HG03457 (cell line): Measurements from ENCODE around the gene WSCD2.

ENCODE experiments used
- ATAC-seq: cut with Tn5 transposase; IDR thresholded peaks from one replicate; pipeline ENCODE4 v1.9.1; 2021; ENCODE audit warnings: moderate number of reproducible peaks; ENCODE audit not compliant: unreplicated experiment

WSCD2 gene

GRCh38 chr12:108156717-108157116, 27.6 kb downstream of the WSCD2 start:
- no peak for ATAC-seq

- no peak for ATAC-seq
Measured at GRCh38 chr12:108157870-108158459, 28.9 kb downstream of the WSCD2 start.

GRCh38 chr12:108162207-108162606, 33.1 kb downstream of the WSCD2 start:
- no peak for ATAC-seq

- ATAC-seq, result no peak
Measured at GRCh38 chr12:108166505-108166904, 37.4 kb downstream of the WSCD2 start.

GRCh38 chr12:108167974-108168373, 38.9 kb downstream of the WSCD2 start:
- no peak for ATAC-seq

GRCh38 chr12:108169708-108170107, 40.6 kb downstream of the WSCD2 start:
- ATAC-seq, result no peak

GRCh38 chr12:108170164-108170563, 41.1 kb downstream of the WSCD2 start:
- ATAC-seq, result no peak

- no peak for ATAC-seq
Measured at GRCh38 chr12:108172033-108172432, 42.9 kb downstream of the WSCD2 start.

GRCh38 chr12:108173160-108173559, 44.1 kb downstream of the WSCD2 start:
- ATAC-seq, result no peak

- ATAC-seq, result no peak
Measured at GRCh38 chr12:108173892-108174291, 44.8 kb downstream of the WSCD2 start.

GRCh38 chr12:108174641-108175040, 45.6 kb downstream of the WSCD2 start:
- ATAC-seq, result no peak

GRCh38 chr12:108175310-108175709, 46.2 kb downstream of the WSCD2 start:
- no peak for ATAC-seq

GRCh38 chr12:108176292-108176691, 47.2 kb downstream of the WSCD2 start:
- no peak for ATAC-seq

- ATAC-seq, result no peak
Measured at GRCh38 chr12:108177131-108177530, 48.0 kb downstream of the WSCD2 start.

GRCh38 chr12:108179305-108179704, 50.2 kb downstream of the WSCD2 start:
- no peak for ATAC-seq

GRCh38 chr12:108180255-108181094, 51.4 kb downstream of the WSCD2 start:
- ATAC-seq, result no peak

- no peak for ATAC-seq
Measured at GRCh38 chr12:108181095-108181454, 52.0 kb downstream of the WSCD2 start.

GRCh38 chr12:108182096-108182495, 53.0 kb downstream of the WSCD2 start:
- ATAC-seq, result no peak

- no peak for ATAC-seq
Measured at GRCh38 chr12:108185002-108185401, 55.9 kb downstream of the WSCD2 start.

GRCh38 chr12:108187831-108188230, 58.7 kb downstream of the WSCD2 start:
- no peak for ATAC-seq

GRCh38 chr12:108190529-108190928, 61.4 kb downstream of the WSCD2 start:
- no peak for ATAC-seq

GRCh38 chr12:108191086-108191485, 62.0 kb downstream of the WSCD2 start:
- ATAC-seq, result no peak

GRCh38 chr12:108191938-108192337, 62.9 kb downstream of the WSCD2 start:
- no peak for ATAC-seq
